ENCODE measurements around the gene GATAD2A.
A peak's percentile ranks its signal among the peaks of the same experiment; 100 is the strongest.
"Not testable (repeated sequence)": the region's sequence is repeated elsewhere in the genome, so short reads cannot be mapped to it uniquely, and the experiment has no call there.

Gene GATAD2A

GRCh38 chr19:19465436-19466070, 60.1 kb downstream of the GATAD2A start:
- ATAC-seq (no peak), DNase-seq (no peak)

GRCh38 chr19:19466201-19466600, 60.7 kb downstream of the GATAD2A start:
- DNase-seq (no peak), ATAC-seq (no peak)

- no peak for DNase-seq
Measured at GRCh38 chr19:19468424-19469050, 63.1 kb downstream of the GATAD2A start.

GRCh38 chr19:19470579-19470978, 65.1 kb downstream of the GATAD2A start:
- no peak for ATAC-seq

More at GRCh38 chr19:19468424-19469050, 63.1 kb downstream of the GATAD2A start:
- no peak for ATAC-seq

GRCh38 chr19:19471682-19472081, 66.2 kb downstream of the GATAD2A start:
- ATAC-seq (no peak), DNase-seq (no peak)

More at GRCh38 chr19:19470579-19470978, 65.1 kb downstream of the GATAD2A start:
- DNase-seq = no peak

- DNase-seq, ATAC-seq: not testable (repeated sequence)
Measured at GRCh38 chr19:19472106-19472505, 66.6 kb downstream of the GATAD2A start.

GRCh38 chr19:19475015-19475765, 69.7 kb downstream of the GATAD2A start:
- ATAC-seq (no peak), DNase-seq (no peak)

GRCh38 chr19:19475849-19476828, 70.7 kb downstream of the GATAD2A start:
- no peak for DNase-seq
- ATAC-seq = no peak

- DNase-seq (no peak), ATAC-seq (no peak)
Measured at GRCh38 chr19:19477705-19478383, 72.4 kb downstream of the GATAD2A start.

- ATAC-seq = peak; percentile 68
- DNase-seq = no peak
Measured at GRCh38 chr19:19480688-19481087, 75.2 kb downstream of the GATAD2A start.

- ATAC-seq (no peak), DNase-seq (no peak)
Measured at GRCh38 chr19:19482809-19483596, 77.5 kb downstream of the GATAD2A start.

- ATAC-seq (no peak), DNase-seq (no peak)
Measured at GRCh38 chr19:19485161-19485997, 79.9 kb downstream of the GATAD2A start.

- ATAC-seq (no peak), DNase-seq (no peak)
Measured at GRCh38 chr19:19485998-19486290, 80.5 kb downstream of the GATAD2A start.

GRCh38 chr19:19486343-19487076, 81.0 kb downstream of the GATAD2A start:
- no peak for DNase-seq
- ATAC-seq = no peak

- no peak for DNase-seq
- ATAC-seq = no peak
Measured at GRCh38 chr19:19487077-19487949, 81.8 kb downstream of the GATAD2A start.

- ATAC-seq (no peak), DNase-seq (no peak)
Measured at GRCh38 chr19:19487950-19488874, 82.7 kb downstream of the GATAD2A start.

Measured in stimulated activated naive CD8-positive, alpha-beta T cell treated with anti-CD3 and anti-CD28 coated beads, Interleukin-15, Interleukin-2, amounts not matched to agents 100 U/mL and 50 U/mL, for 24 hours (primary cell).